MM.1S (cell line): ENCODE data around the gene DPP6.
"Not testable (repeated sequence)": the region's sequence is repeated elsewhere in the genome, so short reads cannot be mapped to it uniquely, and the experiment has no call there.

Experiments used
- DNase-seq: peaks from one replicate; pipeline ENCODE4 v3.0.0-alpha.2; 2015
- H2AFZ ChIP-seq: fragments of 300-600 bp; sonication (generic); 2 replicates; pipeline ENCODE4 v1.6.0; 2016; ENCODE audit warnings: antibody characterized with exemption, low read length
- H3F3A ChIP-seq: fragments of 300-600 bp; sonication (generic); 2 replicates; pipeline ENCODE4 v1.6.1; 2016; ENCODE audit warnings: mild to moderate bottlenecking, antibody characterized with exemption, low read length, moderate library complexity, mixed read lengths; ENCODE audit not compliant: insufficient read depth
- H3K27ac ChIP-seq: fragments of 300-600 bp; sonication (generic); 2 replicates; pipeline ENCODE4 v1.5.1; 2016; ENCODE audit warnings: mild to moderate bottlenecking, low read length
- H3K27me3 ChIP-seq: fragments of 300-600 bp; sonication (generic); replicated peaks from 2 replicates; pipeline ENCODE4 v1.6.0; 2016; ENCODE audit warnings: low read length; ENCODE audit not compliant: insufficient read depth
- H3K36me3 ChIP-seq: fragments of 300-600 bp; sonication (generic); replicated peaks from 2 replicates; pipeline ENCODE4 v1.6.1; 2016; ENCODE audit warnings: mild to moderate bottlenecking, low read length, mixed read lengths; ENCODE audit not compliant: insufficient read depth
- H3K4me1 ChIP-seq: fragments of 300-600 bp; sonication (generic); 2 replicates; pipeline ENCODE4 v1.6.1; 2016; ENCODE audit warnings: low read length, mixed read lengths
- H3K4me2 ChIP-seq: fragments of 300-600 bp; sonication (generic); 2 replicates; pipeline ENCODE4 v1.6.0; 2016; ENCODE audit warnings: low read depth, low read length
- H3K4me3 ChIP-seq: fragments of 300-600 bp; sonication (generic); 2 replicates; pipeline ENCODE4 v1.5.1; 2016; ENCODE audit warnings: low read length, mixed read lengths
- H3K79me2 ChIP-seq: fragments of 300-600 bp; sonication (generic); 2 replicates; pipeline ENCODE4 v1.6.1; 2016; ENCODE audit warnings: mixed run types, low read length, mixed read lengths
- H3K9ac ChIP-seq: fragments of 300-600 bp; sonication (generic); 2 replicates; pipeline ENCODE4 v1.6.1; 2016; ENCODE audit warnings: low read length, mixed read lengths
- H3K9me2 ChIP-seq: fragments of 300-600 bp; sonication (generic); replicated peaks from 2 replicates; pipeline ENCODE4 v1.6.1; 2016; ENCODE audit warnings: mild to moderate bottlenecking, low read length, mixed read lengths; ENCODE audit not compliant: insufficient read depth
- H3K9me3 ChIP-seq: fragments of 300-600 bp; sonication (generic); replicated peaks from 2 replicates; pipeline ENCODE4 v1.6.1; 2016; ENCODE audit warnings: mild to moderate bottlenecking, low read length, mixed read lengths; ENCODE audit not compliant: insufficient read depth
- H4K20me1 ChIP-seq: fragments of 300-600 bp; sonication (generic); 2 replicates; pipeline ENCODE4 v1.6.1; 2016; ENCODE audit warnings: mild to moderate bottlenecking, low read length, moderate library complexity, mixed read lengths; ENCODE audit not compliant: insufficient read depth

Gene DPP6

GRCh38 chr7:154120825-154121224, 68.6 kb downstream of the DPP6 start:
- not testable (repeated sequence) for H3K9me2 ChIP-seq, H3K4me3 ChIP-seq, H3F3A ChIP-seq, H3K36me3 ChIP-seq, H3K79me2 ChIP-seq, H3K27me3 ChIP-seq, H3K4me2 ChIP-seq, H2AFZ ChIP-seq, H3K9ac ChIP-seq, H3K27ac ChIP-seq, DNase-seq, H3K4me1 ChIP-seq, H3K9me3 ChIP-seq, H4K20me1 ChIP-seq

- not testable (repeated sequence) for H3K4me1 ChIP-seq, H3K27ac ChIP-seq, H3F3A ChIP-seq, H3K36me3 ChIP-seq, H2AFZ ChIP-seq, H3K9ac ChIP-seq, H3K4me3 ChIP-seq, H3K9me2 ChIP-seq, H3K79me2 ChIP-seq, H3K9me3 ChIP-seq, DNase-seq, H3K4me2 ChIP-seq, H3K27me3 ChIP-seq, H4K20me1 ChIP-seq
These were observed 70.5 kb downstream of the DPP6 start for GRCh38 chr7:154122720-154123119.

DNA sequence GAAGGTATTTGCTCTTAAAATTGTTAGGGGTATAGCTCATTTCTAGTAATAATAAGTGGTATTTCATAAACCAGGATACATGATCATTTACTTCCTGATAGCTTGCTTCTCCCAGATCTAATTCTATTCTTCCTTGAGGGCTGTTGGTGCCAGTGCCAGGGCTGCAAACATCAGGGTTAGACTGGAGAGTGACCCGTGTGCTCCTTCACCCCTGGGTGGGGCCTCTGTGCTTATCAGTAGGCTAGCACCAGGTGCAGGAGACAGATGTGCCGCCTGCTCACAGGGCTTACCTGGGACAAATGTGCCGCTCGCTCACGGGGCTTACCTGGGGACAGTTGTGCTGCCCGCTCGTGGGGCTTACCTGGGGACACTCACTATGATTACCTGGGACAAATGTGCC, 71.2 kb downstream of the DPP6 start:
- not testable (repeated sequence) for H3K36me3 ChIP-seq, H3K27ac ChIP-seq, DNase-seq, H3K9ac ChIP-seq, H2AFZ ChIP-seq, H3K79me2 ChIP-seq, H3K4me3 ChIP-seq, H3K9me3 ChIP-seq, H3K9me2 ChIP-seq, H4K20me1 ChIP-seq, H3K27me3 ChIP-seq, H3K4me2 ChIP-seq, H3F3A ChIP-seq, H3K4me1 ChIP-seq

- H3K4me2 ChIP-seq, H3K4me3 ChIP-seq, H3K27ac ChIP-seq, H3K9me3 ChIP-seq, H3K79me2 ChIP-seq, H3K9me2 ChIP-seq, DNase-seq, H4K20me1 ChIP-seq, H3F3A ChIP-seq, H3K4me1 ChIP-seq, H3K27me3 ChIP-seq, H2AFZ ChIP-seq, H3K36me3 ChIP-seq, H3K9ac ChIP-seq: not testable (repeated sequence)
These were observed 76.9 kb downstream of the DPP6 start for GRCh38 chr7:154129142-154129541.

DNA sequence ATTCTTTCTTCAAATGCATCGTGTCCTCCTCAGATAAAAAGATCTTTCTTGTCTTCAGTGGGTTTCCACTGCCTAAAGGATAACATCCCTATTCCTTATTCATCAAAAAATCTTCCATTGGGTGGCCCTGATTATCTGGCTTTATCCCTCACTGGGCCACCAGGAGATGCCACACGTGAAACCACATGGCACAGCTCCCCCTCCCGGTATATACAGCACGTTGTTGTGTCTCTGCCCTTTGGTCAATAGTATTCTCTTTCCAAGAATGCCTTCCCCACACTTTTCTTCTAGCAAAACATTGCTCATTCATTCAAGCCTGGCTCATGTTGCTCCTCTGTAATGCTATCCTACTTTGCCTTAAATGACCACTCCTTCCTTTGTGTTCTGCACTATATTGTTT, 80.4 kb downstream of the DPP6 start:
- not testable (repeated sequence) for H3K4me3 ChIP-seq, H3K79me2 ChIP-seq, H4K20me1 ChIP-seq, H3K36me3 ChIP-seq, H3K9me2 ChIP-seq, H3K9ac ChIP-seq, H2AFZ ChIP-seq, DNase-seq, H3K27ac ChIP-seq, H3K4me2 ChIP-seq, H3K9me3 ChIP-seq, H3K27me3 ChIP-seq, H3F3A ChIP-seq, H3K4me1 ChIP-seq

DNA sequence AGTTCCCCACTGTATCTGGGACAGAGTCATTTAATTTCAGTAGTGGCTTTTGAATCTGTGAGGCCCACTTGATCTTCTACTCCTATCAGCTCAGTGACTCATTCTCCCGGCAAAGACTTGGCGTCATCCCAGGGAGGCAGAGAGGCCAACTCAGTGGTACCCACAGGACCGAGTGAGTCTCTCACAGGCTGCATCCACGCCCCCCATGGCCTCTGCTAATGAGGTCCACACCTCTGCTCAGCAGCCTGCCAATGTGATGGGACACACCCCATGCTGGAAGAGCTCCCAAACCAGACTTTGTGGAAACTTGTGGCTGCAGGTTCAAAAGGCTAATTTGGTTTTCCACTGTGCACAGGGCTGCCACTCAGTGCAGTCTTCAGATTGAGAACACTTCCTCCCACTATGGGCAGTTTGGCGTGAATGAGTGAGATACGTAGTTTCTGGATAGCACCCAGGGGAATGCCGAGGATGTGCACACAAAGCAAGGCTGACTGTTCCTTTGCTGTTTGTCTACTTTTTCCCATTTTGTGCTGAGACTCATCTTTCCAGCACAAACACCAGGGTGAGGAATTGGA, 81.6 kb downstream of the DPP6 start:
- not testable (repeated sequence) for H3F3A ChIP-seq, DNase-seq, H3K4me3 ChIP-seq, H2AFZ ChIP-seq, H3K9ac ChIP-seq, H3K36me3 ChIP-seq, H3K27me3 ChIP-seq, H3K9me2 ChIP-seq, H4K20me1 ChIP-seq, H3K79me2 ChIP-seq, H3K9me3 ChIP-seq, H3K27ac ChIP-seq, H3K4me1 ChIP-seq, H3K4me2 ChIP-seq

DNA sequence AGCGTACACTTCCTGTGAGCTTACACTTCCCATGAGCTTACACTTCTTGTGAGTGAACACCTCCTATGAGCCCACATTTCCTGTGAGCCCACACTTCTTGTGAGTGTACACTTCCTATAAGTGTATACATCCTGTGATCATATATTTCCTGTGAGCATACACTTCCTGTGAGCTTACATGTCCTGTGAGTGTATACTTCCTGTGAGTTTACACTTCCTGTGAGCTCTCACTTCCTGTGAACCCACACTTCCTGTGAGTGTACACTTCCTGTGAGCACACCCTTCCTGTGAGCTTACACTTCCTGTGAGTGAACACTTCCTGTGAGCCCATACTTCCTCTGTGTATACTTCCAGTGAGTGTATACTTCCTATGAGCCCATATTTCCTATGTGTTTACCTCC, 82.5 kb downstream of the DPP6 start:
- H3K27ac ChIP-seq, H2AFZ ChIP-seq, H3K79me2 ChIP-seq, H3K9me3 ChIP-seq, H3K36me3 ChIP-seq, H3K9me2 ChIP-seq, H4K20me1 ChIP-seq, H3F3A ChIP-seq, DNase-seq, H3K27me3 ChIP-seq, H3K4me3 ChIP-seq, H3K4me1 ChIP-seq, H3K4me2 ChIP-seq, H3K9ac ChIP-seq: not testable (repeated sequence)

DNA sequence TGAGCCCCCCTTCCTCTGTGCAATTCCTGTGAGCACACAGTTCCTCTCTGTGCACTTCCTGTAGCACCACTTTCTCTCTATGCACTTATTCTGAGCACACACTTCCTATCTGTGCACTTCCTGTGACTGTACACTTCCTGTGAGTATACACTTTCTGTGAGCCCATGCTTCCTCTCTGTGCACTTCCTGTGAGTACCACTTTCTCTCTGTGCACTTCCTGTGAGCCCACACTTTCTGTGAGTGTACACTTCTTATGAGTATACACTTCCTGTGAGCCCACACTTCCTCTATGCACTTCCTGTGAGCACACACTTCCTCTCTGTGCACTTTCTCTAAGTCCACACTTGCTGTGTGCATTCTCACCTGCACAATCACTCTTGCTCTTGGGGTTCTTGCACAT, 83.4 kb downstream of the DPP6 start:
- not testable (repeated sequence) for H3K79me2 ChIP-seq, H3K27ac ChIP-seq, H3K27me3 ChIP-seq, H3K9ac ChIP-seq, H3K36me3 ChIP-seq, H3K4me2 ChIP-seq, H2AFZ ChIP-seq, H3K4me3 ChIP-seq, H3K9me3 ChIP-seq, H3K9me2 ChIP-seq, DNase-seq, H3F3A ChIP-seq, H3K4me1 ChIP-seq, H4K20me1 ChIP-seq
